NCI-H526 treated with DMSO at 0.1 percent for 48 hours (cell line): ENCODE data around the gene PRRX2.
"Not testable (repeated sequence)": the region's sequence is repeated elsewhere in the genome, so short reads cannot be mapped to it uniquely, and the experiment has no call there.

Source experiments
- DNase-seq: peaks from one replicate; lab custom pipeline; 2025; lab: John Stamatoyannopoulos, UW

PRRX2 gene

GRCh38 chr9:129654554-129655040, 10.8 kb upstream of the PRRX2 start:
- no peak for DNase-seq

- no peak for DNase-seq
Observed at GRCh38 chr9:129655154-129655553, 10.3 kb upstream of the PRRX2 start.

- DNase-seq = no peak
Observed at GRCh38 chr9:129655696-129656095, 9.8 kb upstream of the PRRX2 start.

GRCh38 chr9:129656795-129657390, 8.6 kb upstream of the PRRX2 start:
- no peak for DNase-seq

- no peak for DNase-seq
Observed at GRCh38 chr9:129661029-129661428, 4.4 kb upstream of the PRRX2 start.

GRCh38 chr9:129662239-129662638, 3.2 kb upstream of the PRRX2 start:
- DNase-seq = not testable (repeated sequence)

GRCh38 chr9:129664746-129665388, 580 bp upstream of the PRRX2 start:
- no peak for DNase-seq

- no peak for DNase-seq
Observed at GRCh38 chr9:129665814-129666520, 520 bp downstream of the PRRX2 start.

GRCh38 chr9:129666575-129666974, 1.1 kb downstream of the PRRX2 start:
- no peak for DNase-seq

- no peak for DNase-seq
Observed at GRCh38 chr9:129667378-129667777, 1.9 kb downstream of the PRRX2 start.

- no peak for DNase-seq
Observed at GRCh38 chr9:129667850-129668249, 2.4 kb downstream of the PRRX2 start.

GRCh38 chr9:129669141-129669718, 3.8 kb downstream of the PRRX2 start:
- DNase-seq = no peak

- DNase-seq = no peak
Observed at GRCh38 chr9:129669946-129670345, 4.5 kb downstream of the PRRX2 start.

GRCh38 chr9:129671065-129671464, 5.6 kb downstream of the PRRX2 start:
- DNase-seq = no peak

GRCh38 chr9:129671519-129671918, 6.1 kb downstream of the PRRX2 start:
- DNase-seq = no peak

- no peak for DNase-seq
Observed at GRCh38 chr9:129672702-129673101, 7.3 kb downstream of the PRRX2 start.

- DNase-seq = no peak
Observed at GRCh38 chr9:129673602-129674001, 8.2 kb downstream of the PRRX2 start.

- DNase-seq = no peak
Observed at GRCh38 chr9:129674229-129674628, 8.8 kb downstream of the PRRX2 start.

- peak; percentile 30 for DNase-seq
Observed at GRCh38 chr9:129675620-129676019, 10.2 kb downstream of the PRRX2 start.

- no peak for DNase-seq
Observed at GRCh38 chr9:129676287-129676686, 10.8 kb downstream of the PRRX2 start.

GRCh38 chr9:129676975-129677374, 11.5 kb downstream of the PRRX2 start:
- no peak for DNase-seq

- DNase-seq = no peak
Observed at GRCh38 chr9:129677456-129677855, 12.0 kb downstream of the PRRX2 start.

GRCh38 chr9:129678844-129679243, 13.4 kb downstream of the PRRX2 start:
- DNase-seq = no peak
